ENCODE results near the gene FDX2. TPM values are rescaled to one million over a fixed set of nuclear protein-coding genes. Genes with fewer than 3 reads are reported as not detected.

Gene FDX2
- total RNA-seq, 1 donor from 2014 or later: 24.7 TPM

GRCh38 chr19:10290876-10291553 is 24.8 kb downstream of the FDX2 start:
- TF ChIP-seq CTCF (IDR thresholded peaks at IDR 0.05; ENCODE audit: unreplicated experiment): no peak
- no peak for DNase-seq (ENCODE audit: low spot score, unreplicated experiment)
- Mint-ChIP-seq H3K9me3 (ENCODE audit: low read depth) (no peaks in the 10 kb centered on the region), H3K36me3 (ENCODE audit: insufficient read depth) (no peaks in the 10 kb centered on the region), H3K4me3 (ENCODE audit: low read depth) (no peak overlapping the region), H3K4me1 (ENCODE audit: low read depth) (peaks cover 12% of the 10 kb centered on the region), H3K27me3 (peaks cover 96% of the 10 kb centered on the region), H3K27ac (no peak overlapping the region)

- no peak for TF ChIP-seq CTCF (IDR thresholded peaks at IDR 0.05; ENCODE audit: unreplicated experiment)
- peaks cover 96% of the 10 kb centered on the region for H3K27me3 Mint-ChIP-seq
- H3K27ac Mint-ChIP-seq: no peak overlapping the region
- no peaks in the 10 kb centered on the region for H3K9me3 Mint-ChIP-seq (ENCODE audit: low read depth)
- DNase-seq (ENCODE audit: low spot score, unreplicated experiment): no peak
- H3K4me3 Mint-ChIP-seq (ENCODE audit: low read depth): peak overlapping the region; percentile 21
- no peaks in the 10 kb centered on the region for H3K36me3 Mint-ChIP-seq (ENCODE audit: insufficient read depth)
- H3K4me1 Mint-ChIP-seq (ENCODE audit: low read depth): peaks cover 7% of the 10 kb centered on the region
Measured at GRCh38 chr19:10290357-10290875, 25.4 kb downstream of the FDX2 start.

- Mint-ChIP-seq H3K36me3 (ENCODE audit: insufficient read depth) (no peaks in the 10 kb centered on the region), H3K27ac (no peak within 1 kb of the TSS), H3K9me3 (ENCODE audit: low read depth) (no peaks in the 10 kb centered on the region), H3K27me3 (peaks cover 96% of the 10 kb centered on the region), H3K4me3 (ENCODE audit: low read depth) (peak within 1 kb of the TSS; percentile 52), H3K4me1 (ENCODE audit: low read depth) (peaks cover 7% of the 10 kb centered on the region)
- DNase-seq (ENCODE audit: low spot score, unreplicated experiment): no peak
- TF ChIP-seq CTCF (IDR thresholded peaks at IDR 0.05; ENCODE audit: unreplicated experiment): no peak
Measured at GRCh38 chr19:10289836-10290356, 25.9 kb downstream of the FDX2 start, which contains the start of gene ICAM5. Gene ICAM5 (plus strand): TSS chr19:10289952. CDS start chr19:10290044, 92 bp downstream.

GRCh38 chr19:10289167-10289835 is 26.5 kb downstream of the FDX2 start:
- Mint-ChIP-seq H3K4me1 (ENCODE audit: low read depth) (peaks cover 7% of the 10 kb centered on the region), H3K27me3 (peaks cover 91% of the 10 kb centered on the region), H3K27ac (no peak overlapping the region), H3K9me3 (ENCODE audit: low read depth) (no peaks in the 10 kb centered on the region), H3K36me3 (ENCODE audit: insufficient read depth) (no peaks in the 10 kb centered on the region), H3K4me3 (ENCODE audit: low read depth) (no peak overlapping the region)
- no peak for TF ChIP-seq CTCF (IDR thresholded peaks at IDR 0.05; ENCODE audit: unreplicated experiment)
- no peak for DNase-seq (ENCODE audit: low spot score, unreplicated experiment)

- H3K4me1 Mint-ChIP-seq (ENCODE audit: low read depth): peaks cover 7% of the 10 kb centered on the region
- H3K27ac Mint-ChIP-seq: no peak overlapping the region
- peaks cover 88% of the 10 kb centered on the region for H3K27me3 Mint-ChIP-seq
- H3K4me3 Mint-ChIP-seq (ENCODE audit: low read depth): peak overlapping the region; percentile 52
- no peak for TF ChIP-seq CTCF (IDR thresholded peaks at IDR 0.05; ENCODE audit: unreplicated experiment)
- H3K36me3 Mint-ChIP-seq (ENCODE audit: insufficient read depth): no peaks in the 10 kb centered on the region
- no peaks in the 10 kb centered on the region for H3K9me3 Mint-ChIP-seq (ENCODE audit: low read depth)
- no peak for DNase-seq (ENCODE audit: low spot score, unreplicated experiment)
Measured at GRCh38 chr19:10288662-10289166, 27.1 kb downstream of the FDX2 start.
